H9 (cell line): ENCODE results near the gene KCNJ15. TPM values are rescaled to one million over a fixed set of nuclear protein-coding genes. Genes with fewer than 3 reads are reported as not detected.

Experiments
- DNase-seq: peaks from one replicate; pipeline ENCODE4 v3.0.0-alpha.2; 2017
- H2AFZ ChIP-seq: one replicate; pipeline ENCODE4 v1.6.1; 2013; ENCODE audit warnings: mild to moderate bottlenecking, low read length, control low read depth, moderate library complexity
- H2AK5ac ChIP-seq: 2 replicates; pipeline ENCODE4 v1.6.1; 2013; ENCODE audit warnings: low read length, control low read depth, mixed read lengths; ENCODE audit not compliant: insufficient read length
- H2BK120ac ChIP-seq: one replicate; pipeline ENCODE4 v1.6.1; 2013; ENCODE audit warnings: low read depth, mild to moderate bottlenecking, low read length, control low read depth, inconsistent platforms; ENCODE audit not compliant: poor library complexity, severe bottlenecking
- H2BK12ac ChIP-seq: 2 replicates; pipeline ENCODE4 v1.6.1; 2013; ENCODE audit warnings: low read length, control low read depth, mixed read lengths, low read depth; ENCODE audit not compliant: insufficient read length
- H2BK15ac ChIP-seq: 2 replicates; pipeline ENCODE4 v1.6.1; 2013; ENCODE audit warnings: low read depth, low read length, control low read depth
- H2BK20ac ChIP-seq: one replicate; pipeline ENCODE4 v1.6.1; 2013; ENCODE audit warnings: low read depth, mild to moderate bottlenecking, low read length, control low read depth, inconsistent platforms; ENCODE audit not compliant: poor library complexity, severe bottlenecking
- H2BK5ac ChIP-seq: 2 replicates; pipeline ENCODE4 v1.6.1; 2013; ENCODE audit warnings: low read length, control low read depth, mixed read lengths; ENCODE audit not compliant: insufficient read length
- H3K14ac ChIP-seq: 2 replicates; pipeline ENCODE4 v1.6.1; 2013; ENCODE audit warnings: low read length, control low read depth; ENCODE audit not compliant: insufficient read depth
- H3K18ac ChIP-seq: 2 replicates; pipeline ENCODE4 v1.6.1; 2013; ENCODE audit warnings: low read depth, mild to moderate bottlenecking, mixed read lengths, low read length, control low read depth; ENCODE audit not compliant: insufficient read length
- H3K23ac ChIP-seq: 2 replicates; pipeline ENCODE4 v1.6.1; 2013; ENCODE audit warnings: low read length, control low read depth, mixed read lengths, low read depth; ENCODE audit not compliant: insufficient read length
- H3K23me2 ChIP-seq: 2 replicates; pipeline ENCODE4 v1.6.1; 2013; ENCODE audit warnings: low read depth, mild to moderate bottlenecking, mixed read lengths, low read length, control low read depth; ENCODE audit not compliant: insufficient read length, poor library complexity, severe bottlenecking
- H3K27ac ChIP-seq: 2 replicates; pipeline ENCODE4 v1.5.1; 2013; ENCODE audit warnings: low read length, control low read depth, mixed read lengths, low read depth; ENCODE audit not compliant: insufficient read length
- H3K27me3 ChIP-seq: 2 replicates; pipeline ENCODE4 v1.6.1; 2013; ENCODE audit warnings: low read length, control low read depth, inconsistent platforms; ENCODE audit not compliant: insufficient read depth
- H3K4ac ChIP-seq: 2 replicates; pipeline ENCODE4 v1.6.1; 2013; ENCODE audit warnings: low read depth, mild to moderate bottlenecking, control low read depth, inconsistent platforms, low read length, moderate library complexity
- H3K4me1 ChIP-seq: 2 replicates; pipeline ENCODE4 v1.6.1; 2013; ENCODE audit warnings: low read length, control low read depth, inconsistent platforms; ENCODE audit not compliant: insufficient read depth
- H3K4me2 ChIP-seq: 2 replicates; pipeline ENCODE4 v1.6.1; 2013; ENCODE audit warnings: low read length, control low read depth, mixed read lengths; ENCODE audit not compliant: insufficient read length, insufficient read depth
- H3K56ac ChIP-seq: 2 replicates; pipeline ENCODE4 v1.6.1; 2013; ENCODE audit warnings: low read depth, mild to moderate bottlenecking, mixed read lengths, low read length, control low read depth; ENCODE audit not compliant: insufficient read length
- H3K79me1 ChIP-seq: 2 replicates; pipeline ENCODE4 v1.6.1; 2013; ENCODE audit warnings: low read depth, mild to moderate bottlenecking, moderate library complexity, low read length, control low read depth, inconsistent platforms; ENCODE audit not compliant: insufficient read depth, poor library complexity, severe bottlenecking
- H3K79me2 ChIP-seq: 2 replicates; pipeline ENCODE4 v1.6.1; 2013; ENCODE audit warnings: low read length, control low read depth, inconsistent platforms; ENCODE audit not compliant: insufficient read depth
- H3K9ac ChIP-seq: 2 replicates; pipeline ENCODE4 v1.6.1; 2013; ENCODE audit warnings: low read length, control low read depth, mixed read lengths; ENCODE audit not compliant: insufficient read length; ENCODE audit errors: extremely low read depth
- H3K9me3 ChIP-seq: one replicate; pipeline ENCODE4 v1.6.1; 2013; ENCODE audit warnings: low read depth, low read length, inconsistent platforms; ENCODE audit not compliant: control insufficient read depth
- H3T11ph ChIP-seq: one replicate; pipeline ENCODE4 v1.6.1; 2013; ENCODE audit warnings: mild to moderate bottlenecking, low read length, control low read depth, inconsistent platforms
- H4K20me1 ChIP-seq: one replicate; pipeline ENCODE4 v1.6.1; 2013; ENCODE audit not compliant: control insufficient read depth, insufficient read length, insufficient read depth
- H4K5ac ChIP-seq: 2 replicates; pipeline ENCODE4 v1.6.1; 2013; ENCODE audit warnings: low read depth, mild to moderate bottlenecking, mixed read lengths, low read length, control low read depth; ENCODE audit not compliant: insufficient read length
- H4K8ac ChIP-seq: replicated peaks from 2 replicates; pipeline ENCODE4 v1.6.1; 2013; ENCODE audit warnings: low read length, control low read depth, mixed read lengths, low read depth; ENCODE audit not compliant: insufficient read length
- H4K91ac ChIP-seq: 2 replicates; pipeline ENCODE4 v1.6.1; 2013; ENCODE audit warnings: low read depth, mild to moderate bottlenecking, moderate library complexity, mixed read lengths, low read length, control low read depth; ENCODE audit not compliant: insufficient read length
- H3K27ac Mint-ChIP-seq, 3 experiments: 2 replicates in 2 of 3; 3 replicates in 1 of 3; pipeline ENCODE4 v1.8.0; 2020 to 2021; ENCODE audit warnings: mixed read lengths in 3 of 3, mild to moderate bottlenecking in 1 of 3, moderate library complexity in 1 of 3
- H3K27me3 Mint-ChIP-seq: 2 replicates; pipeline ENCODE4 v1.8.0; 2021; ENCODE audit warnings: low read depth, mild to moderate bottlenecking, moderate library complexity, mixed read lengths
- H3K36me3 Mint-ChIP-seq, 3 experiments: 2 replicates in 2 of 3; 3 replicates in 1 of 3; pipeline ENCODE4 v1.8.0; 2020 to 2021; ENCODE audit warnings: low read depth in 3 of 3, mixed read lengths in 3 of 3; ENCODE audit not compliant: insufficient read depth in 1 of 3
- H3K4me1 Mint-ChIP-seq, 2 experiments: 2 replicates each; pipeline ENCODE4 v1.8.0; 2020; ENCODE audit warnings: mixed read lengths in 2 of 2
- H3K4me3 Mint-ChIP-seq, 2 experiments: 2 replicates in 1 of 2; 3 replicates in 1 of 2; pipeline ENCODE4 v1.8.0; 2020 to 2021; ENCODE audit warnings: mild to moderate bottlenecking in 2 of 2, mixed read lengths in 2 of 2, moderate library complexity in 1 of 2
- H3K9me3 Mint-ChIP-seq, 2 experiments: 2 replicates in 1 of 2; 3 replicates in 1 of 2; pipeline ENCODE4 v1.8.0; 2020; ENCODE audit warnings: mild to moderate bottlenecking in 2 of 2, mixed read lengths in 2 of 2, moderate library complexity in 1 of 2
- WGBS: extraction: QIAGEN DNeasy Blood & Tissue Kit; methylation state at CpG from one replicate; pipeline ENCODE4 v1.1.7; 2013; ENCODE audit warnings: missing lambda C conversion rate, low lambda C conversion rate, mixed read lengths; ENCODE audit not compliant: insufficient read length; ENCODE audit errors: extremely low coverage; 5-methylcytosine and 5-hydroxymethylcytosine counted together
- long read RNA-seq: library from polyadenylated mRNA; unstranded; transcript quantifications from one replicate; pipeline ENCODE4 v2.0.0, GENCODE V29; 2020
- total RNA-seq: library from RNA; stranded (reverse); gene quantifications from 2 replicates; pipeline ENCODE4 v1.2.1, GENCODE V29; 2021
- TF ChIP-seq, protein P1 (sequence below): fragments of 200-600 bp; sonication (generic); conservative IDR thresholded peaks from 3 replicates; pipeline ENCODE4 v1.8.0; 2021; ENCODE audit warnings: antibody characterized with exemption, mild to moderate bottlenecking

KCNJ15 gene
- not detected in 2 replicates for total RNA-seq
- long read RNA-seq: 0 reads

DNA sequence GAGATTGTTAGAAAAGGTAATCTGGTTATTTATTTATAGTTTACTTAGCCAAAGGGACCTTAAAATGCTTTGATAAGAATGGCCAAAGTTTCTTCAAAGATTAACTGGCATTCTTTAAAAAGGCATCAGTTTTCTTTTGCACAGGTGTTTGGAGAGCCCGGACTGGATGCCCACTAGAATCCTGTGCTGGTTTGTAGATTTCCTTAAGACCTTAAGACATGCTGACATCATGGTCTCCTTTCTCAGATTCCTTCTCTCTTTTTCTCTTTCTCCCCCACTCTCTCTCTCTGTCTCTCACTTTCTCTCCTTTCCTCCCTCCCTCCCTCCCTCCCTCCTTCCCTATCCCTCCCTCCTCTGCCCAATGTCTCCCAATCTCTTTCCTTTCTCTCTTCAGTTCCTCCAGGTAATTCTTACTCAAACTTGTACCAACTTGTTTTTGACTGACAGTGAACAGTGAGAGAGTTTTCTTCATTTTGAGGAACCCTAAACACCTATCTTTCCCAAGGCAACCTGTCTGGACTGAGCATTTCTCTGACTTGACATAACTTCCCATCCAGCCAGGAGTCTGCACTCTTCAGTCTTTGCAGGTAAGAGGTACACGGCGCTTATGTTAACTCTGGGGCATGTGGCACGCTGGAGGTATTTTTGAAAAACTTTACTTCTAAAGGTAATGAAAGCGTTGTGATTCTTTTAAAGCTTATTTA is at the start of gene KCNJ15:
KCNJ15 (plus strand) TSS at position 393 of the 704 bp plus-strand sequence. CDS start 42,271 bp downstream, outside the sequence.
- Mint-ChIP-seq H3K36me3 (no peaks in the 10 kb centered on the region), H3K4me3 (no peak within 1 kb of the TSS), H3K9me3 (no peaks in the 10 kb centered on the region), H3K4me1 (peaks cover 5 to 6% of the 10 kb centered on the region in 2 experiments; a peak in 3 of 4 replicates), H3K27ac (no peak within 1 kb of the TSS), H3K27me3 (no peaks in the 10 kb centered on the region; the same call in 1 of the 2 replicates)
- H4K8ac ChIP-seq: no peak within 1 kb of the TSS
- no peaks in the 10 kb centered on the region for H3K23me2 ChIP-seq
- no peak within 1 kb of the TSS for H3K4ac ChIP-seq
- DNase-seq: no peak
- H3K27ac ChIP-seq: no peak within 1 kb of the TSS
- H3K79me2 ChIP-seq: no peaks in the 10 kb centered on the region
- H2AFZ ChIP-seq: no peak within 1 kb of the TSS
- no peak within 1 kb of the TSS for H2AK5ac ChIP-seq
- H2BK5ac ChIP-seq: no peak within 1 kb of the TSS
- no peak within 1 kb of the TSS for H3K14ac ChIP-seq
- no peaks in the 10 kb centered on the region for H3K79me1 ChIP-seq
- H2BK20ac ChIP-seq: no peak within 1 kb of the TSS
- WGBS: no CpG with 5 or more reads among the region's 5 CpGs
- no peaks in the 10 kb centered on the region for H3K9me3 ChIP-seq
- H3K56ac ChIP-seq: no peak within 1 kb of the TSS
- H3K4me1 ChIP-seq: no peaks in the 10 kb centered on the region
- H3K27me3 ChIP-seq: no peaks in the 10 kb centered on the region
- no peak within 1 kb of the TSS for H3K23ac ChIP-seq
- H2BK120ac ChIP-seq: no peak within 1 kb of the TSS
- H4K5ac ChIP-seq: no peak within 1 kb of the TSS
- H3K18ac ChIP-seq: no peak within 1 kb of the TSS
- TF ChIP-seq, protein P1, sequence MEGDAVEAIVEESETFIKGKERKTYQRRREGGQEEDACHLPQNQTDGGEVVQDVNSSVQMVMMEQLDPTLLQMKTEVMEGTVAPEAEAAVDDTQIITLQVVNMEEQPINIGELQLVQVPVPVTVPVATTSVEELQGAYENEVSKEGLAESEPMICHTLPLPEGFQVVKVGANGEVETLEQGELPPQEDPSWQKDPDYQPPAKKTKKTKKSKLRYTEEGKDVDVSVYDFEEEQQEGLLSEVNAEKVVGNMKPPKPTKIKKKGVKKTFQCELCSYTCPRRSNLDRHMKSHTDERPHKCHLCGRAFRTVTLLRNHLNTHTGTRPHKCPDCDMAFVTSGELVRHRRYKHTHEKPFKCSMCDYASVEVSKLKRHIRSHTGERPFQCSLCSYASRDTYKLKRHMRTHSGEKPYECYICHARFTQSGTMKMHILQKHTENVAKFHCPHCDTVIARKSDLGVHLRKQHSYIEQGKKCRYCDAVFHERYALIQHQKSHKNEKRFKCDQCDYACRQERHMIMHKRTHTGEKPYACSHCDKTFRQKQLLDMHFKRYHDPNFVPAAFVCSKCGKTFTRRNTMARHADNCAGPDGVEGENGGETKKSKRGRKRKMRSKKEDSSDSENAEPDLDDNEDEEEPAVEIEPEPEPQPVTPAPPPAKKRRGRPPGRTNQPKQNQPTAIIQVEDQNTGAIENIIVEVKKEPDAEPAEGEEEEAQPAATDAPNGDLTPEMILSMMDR: no peak
- no peak within 1 kb of the TSS for H3K4me2 ChIP-seq
- no peaks in the 10 kb centered on the region for H4K20me1 ChIP-seq
- no peak within 1 kb of the TSS for H3K9ac ChIP-seq
- no peak within 1 kb of the TSS for H4K91ac ChIP-seq
- no peak within 1 kb of the TSS for H3T11ph ChIP-seq
- no peak within 1 kb of the TSS for H2BK15ac ChIP-seq
- H2BK12ac ChIP-seq: no peak within 1 kb of the TSS
